Kidney glomerular epithelial cell (primary cell): ENCODE results near the gene LRRN4.

Source experiments
- DNase-seq: peaks from one replicate; lab custom pipeline; 2025; lab: John Stamatoyannopoulos, UW

Gene LRRN4

GRCh38 chr20:6030453-6031080 is 23.3 kb downstream of the LRRN4 start:
- DNase-seq = no peak

DNA sequence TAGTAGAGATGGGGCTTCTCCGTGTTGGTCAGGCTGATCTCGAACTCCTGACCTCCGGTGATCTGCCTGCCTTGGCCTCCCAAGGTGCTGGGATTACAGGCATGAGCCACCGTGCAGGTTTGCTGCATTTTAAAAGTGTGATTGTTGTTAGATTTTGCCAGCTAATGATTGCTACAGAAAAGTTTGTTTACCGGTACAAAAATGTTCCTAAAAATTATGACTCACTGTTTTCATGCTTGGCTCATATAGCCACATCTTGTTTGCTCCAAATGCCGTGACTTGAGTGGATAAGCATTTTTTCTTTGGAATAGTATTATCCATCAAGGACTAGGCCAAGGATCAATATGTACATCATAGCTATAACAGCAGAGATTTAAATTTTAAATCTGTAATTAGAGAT is 24.3 kb downstream of the LRRN4 start:
- DNase-seq = no peak

DNA sequence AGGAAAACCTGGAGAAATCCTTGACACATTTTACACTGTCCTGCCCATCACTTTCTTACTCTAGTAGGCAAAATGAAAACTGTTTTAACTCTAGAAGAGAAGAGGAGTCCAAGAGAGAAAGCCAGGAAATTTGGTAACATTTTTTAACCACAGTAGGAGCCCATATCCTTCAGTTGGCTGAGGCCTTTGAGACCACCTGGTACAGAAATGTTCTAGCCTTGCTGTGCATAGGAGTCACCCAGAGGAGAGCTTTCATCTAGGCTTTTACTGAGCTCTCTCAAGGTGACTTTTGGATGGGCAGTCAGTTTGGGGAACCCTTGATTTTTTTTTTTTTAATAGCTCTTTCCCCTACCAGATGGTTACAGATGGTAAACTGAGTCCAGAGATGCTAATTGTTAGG is 25.0 kb downstream of the LRRN4 start:
- no peak for DNase-seq

GRCh38 chr20:6026051-6026450 is 27.8 kb downstream of the LRRN4 start:
- DNase-seq = no peak

- no peak for DNase-seq
Measured at GRCh38 chr20:6024768-6025167, 29.1 kb downstream of the LRRN4 start.

DNA sequence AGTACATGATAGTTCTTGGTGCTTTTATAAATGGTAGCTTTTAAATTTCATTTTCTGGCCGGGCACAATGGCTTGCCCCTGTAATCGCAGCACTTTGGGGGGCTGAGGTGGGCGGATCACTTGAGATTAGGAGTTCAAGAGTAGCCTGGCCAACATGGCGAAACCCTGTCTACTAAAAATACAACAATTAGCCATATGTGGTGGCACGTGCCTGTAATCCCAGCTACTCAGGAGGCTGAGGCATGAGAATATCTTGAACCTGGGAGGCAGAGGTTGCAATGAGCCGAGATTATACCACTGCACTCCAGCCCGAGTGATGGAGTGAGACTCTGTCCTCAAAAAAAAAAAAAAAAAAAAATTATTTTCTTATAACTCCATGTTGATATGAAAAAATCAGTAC is 36.0 kb downstream of the LRRN4 start:
- DNase-seq = no peak

DNA sequence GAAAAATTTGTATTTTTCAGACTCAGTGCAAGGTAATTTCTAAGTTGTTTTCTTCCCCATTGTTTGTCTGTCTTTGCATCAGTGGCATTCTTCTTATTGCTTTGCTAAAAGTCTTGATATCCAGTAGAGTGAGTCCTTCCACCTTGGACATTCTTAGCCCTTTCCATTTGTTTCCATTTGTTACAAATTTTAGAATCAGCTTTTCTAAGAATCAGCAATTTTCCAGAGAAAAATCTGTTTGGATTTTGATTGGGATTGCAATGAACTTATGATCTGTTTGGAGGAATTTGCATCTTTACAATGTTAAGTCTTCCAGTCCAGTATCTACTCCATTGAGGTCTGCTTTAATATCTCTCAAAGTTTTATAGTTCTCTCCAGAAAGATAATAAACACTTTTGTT is 36.4 kb downstream of the LRRN4 start:
- no peak for DNase-seq

DNA sequence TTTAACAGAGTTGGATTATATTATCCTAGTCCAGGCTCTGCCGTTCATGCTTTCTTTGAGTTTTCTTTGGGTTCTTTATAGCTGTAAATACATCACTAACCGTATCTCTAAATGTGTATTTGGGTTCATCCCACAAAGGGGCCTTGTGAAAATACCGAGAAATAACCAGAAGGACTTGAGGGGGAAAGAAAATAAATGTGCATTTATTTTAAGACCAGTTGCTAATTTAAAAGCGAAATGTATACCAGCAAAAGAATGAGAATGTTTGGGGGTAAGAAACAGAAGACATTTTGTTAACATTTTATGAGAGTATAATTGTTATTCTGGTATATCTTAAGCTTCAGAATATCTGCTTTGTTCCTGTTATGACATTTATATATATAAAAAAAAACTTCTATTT is 38.9 kb downstream of the LRRN4 start:
- no peak for DNase-seq

DNA sequence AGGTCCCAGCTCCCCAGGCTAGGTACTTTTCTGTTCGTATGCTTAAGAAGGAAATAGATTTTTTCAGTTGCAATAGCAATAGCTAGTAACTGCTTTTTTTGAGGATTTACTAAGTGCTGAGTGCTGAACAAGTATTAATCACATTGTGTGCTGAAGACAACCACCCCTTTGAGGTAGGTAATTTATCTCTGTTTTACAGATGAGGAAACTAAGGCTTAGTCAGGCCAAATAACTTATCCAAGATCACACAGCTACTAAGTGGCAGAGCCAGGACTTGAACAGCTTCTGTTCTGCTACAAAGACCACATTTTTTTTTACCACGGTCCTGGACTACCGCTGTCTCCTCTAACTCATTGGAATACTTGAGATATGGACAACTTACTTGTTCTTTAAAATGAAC is 39.8 kb downstream of the LRRN4 start:
- DNase-seq = no peak

DNA sequence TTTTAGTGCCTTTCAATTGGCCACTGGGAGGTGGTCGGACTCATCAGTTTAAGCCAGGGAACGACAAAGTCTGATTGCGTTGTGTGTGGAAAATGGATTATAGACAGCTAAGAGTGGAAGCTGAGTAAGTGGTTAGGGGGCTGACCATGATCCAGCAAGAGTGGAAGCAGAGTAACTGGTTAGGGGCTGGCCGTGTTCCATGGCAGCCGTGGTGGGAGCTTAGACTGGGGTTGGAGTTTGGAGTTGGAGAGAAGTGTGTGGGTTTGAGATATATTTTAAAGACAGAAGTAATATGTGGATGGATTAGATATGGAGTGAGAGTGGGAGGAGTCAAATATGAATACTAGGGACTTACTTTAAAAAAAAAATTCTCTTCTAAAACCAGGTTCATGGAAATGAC is 41.7 kb downstream of the LRRN4 start:
- no peak for DNase-seq

- DNase-seq = peak; percentile 86
Measured at GRCh38 chr20:6008254-6008653, 45.6 kb downstream of the LRRN4 start.

- no peak for DNase-seq
Measured at GRCh38 chr20:6007529-6008103, 46.2 kb downstream of the LRRN4 start.

- peak; percentile 51 for DNase-seq
Measured at GRCh38 chr20:6007094-6007528, 46.7 kb downstream of the LRRN4 start.

DNA sequence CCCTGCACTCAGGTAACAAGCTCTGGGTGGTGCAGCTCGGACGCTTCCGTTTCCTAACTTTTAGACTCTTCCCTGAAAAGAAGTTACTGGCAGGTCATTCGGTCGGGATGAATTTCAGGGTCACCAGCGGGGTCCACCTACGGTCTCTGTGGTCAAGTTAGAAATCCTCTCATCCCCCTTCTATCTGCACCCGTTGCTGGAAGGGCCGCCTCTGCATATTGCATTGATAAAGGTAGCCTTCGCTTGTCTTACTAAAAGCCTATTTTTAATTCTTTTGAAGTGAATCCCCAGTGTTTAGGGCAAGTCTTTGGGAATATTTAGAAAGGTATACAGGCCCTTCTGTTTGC is 47.3 kb downstream of the LRRN4 start:
- DNase-seq = no peak

DNA sequence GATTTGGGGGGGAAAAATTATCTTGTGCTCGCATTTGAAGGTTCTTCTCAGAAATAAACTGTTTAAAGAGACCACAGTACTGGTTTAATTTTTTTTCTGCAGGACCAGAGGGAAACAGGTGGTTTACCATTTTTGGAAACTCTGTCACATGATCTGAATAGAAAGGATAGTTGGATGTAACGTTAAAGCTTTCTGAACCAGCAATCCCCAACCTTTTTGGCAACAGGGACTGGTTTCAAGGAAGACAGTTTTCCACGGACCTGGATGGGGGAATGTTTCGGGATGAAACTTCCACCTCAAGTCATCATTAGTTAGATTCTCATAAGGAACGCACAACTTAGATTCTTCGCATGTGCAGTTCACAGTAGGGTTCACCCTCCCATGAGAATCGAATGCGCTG is 53.0 kb downstream of the LRRN4 start:
- DNase-seq = no peak

DNA sequence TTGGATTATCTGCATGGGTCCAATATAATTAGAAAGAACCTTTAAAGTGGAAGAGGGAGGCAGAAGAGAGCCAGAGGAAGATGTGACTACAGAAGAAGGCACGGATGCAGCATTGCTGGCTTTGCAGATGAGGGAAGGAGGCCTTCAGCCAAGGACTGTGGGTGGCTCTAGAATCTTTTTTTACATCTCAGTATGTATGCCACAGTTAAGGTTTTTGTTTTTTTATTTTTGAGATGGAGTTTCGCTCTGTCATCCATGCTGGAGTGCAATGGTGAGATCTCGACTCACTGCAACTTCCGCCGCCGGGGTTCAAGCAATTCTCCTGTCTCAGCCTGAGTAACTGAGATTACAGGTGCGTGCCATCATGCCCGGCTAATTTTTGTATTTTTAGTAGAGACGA is 54.1 kb downstream of the LRRN4 start:
- DNase-seq = no peak

- no peak for DNase-seq
Measured at GRCh38 chr20:5996765-5997164, 57.1 kb downstream of the LRRN4 start.

GRCh38 chr20:5991623-5992441 is 62.0 kb downstream of the LRRN4 start:
- peak; percentile 77 for DNase-seq

DNA sequence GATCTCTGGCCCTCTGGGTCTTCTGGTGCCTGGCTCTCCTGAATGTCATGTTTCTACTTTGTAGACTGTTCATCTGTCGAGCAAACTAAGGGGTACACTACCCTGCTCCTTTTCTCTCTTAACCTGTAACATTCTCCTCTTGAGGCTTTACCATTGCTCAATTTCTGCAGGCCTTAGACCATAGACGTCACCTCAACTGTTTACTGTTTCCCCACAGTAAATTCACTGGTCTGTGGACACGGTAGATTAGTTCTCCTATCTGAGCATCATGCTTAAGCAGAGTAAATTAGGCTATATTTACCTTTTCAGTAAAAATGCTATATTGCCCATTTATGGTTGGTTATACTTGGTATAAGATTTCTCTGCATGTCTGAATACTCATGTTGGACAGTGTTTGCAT is 62.9 kb downstream of the LRRN4 start:
- DNase-seq = no peak
